HepG2 (cell line): ENCODE data around the gene ZDHHC14. TPM values are rescaled to one million over a fixed set of nuclear protein-coding genes. Genes with fewer than 3 reads are reported as not detected.

Source experiments
- ATAC-seq: fragments of 200-7000 bp; cut with Tn5 transposase; 3 replicates; pipeline ENCODE4 v1.9.1; 2020; ENCODE audit warnings: mild to moderate bottlenecking, moderate library complexity
- BruUV-seq: library from RNA; stranded (reverse); fragments of 400-500 nt; replicated peaks from 2 replicates; lab custom pipeline; 2021; lab: Mats Ljungman, UMichigan
- CTCF ChIA-PET: fragments of 300-600 bp; formaldehyde crosslinking; extraction: SDS; loops from one replicate; lab custom pipeline; 2021; ENCODE audit warnings: low total read pairs, inconsistent platforms, low intra/inter-chr PET ratio; lab: Yijun Ruan, JAX
- POLR2A ChIA-PET: fragments of 350-600 bp; sonication (Branson Sonifier 250); formaldehyde crosslinking; loops from one replicate; lab custom pipeline; 2020; ENCODE audit warnings: antibody characterized with exemption, inconsistent platforms; lab: Yijun Ruan, JAX
- DNase-seq: peaks from one replicate; pipeline ENCODE4 v3.0.0-alpha.2; 2015; ENCODE audit warnings: low spot score
- FAIRE-seq: peaks from 3 replicates; lab custom pipeline; 2011; peaks lifted over from hg19 to GRCh38; lab: Jason Lieb, UNC
- H2AFZ ChIP-seq: one replicate; pipeline ENCODE4 v1.6.1; 2011; ENCODE audit warnings: low read length, inconsistent platforms
- H3K27ac ChIP-seq: fragments of 300-600 bp; 3 replicates; pipeline ENCODE4 v1.8.0; 2011; ENCODE audit warnings: mixed run types, mild to moderate bottlenecking, mixed read lengths, low read length, inconsistent platforms; ENCODE audit not compliant: insufficient read depth; ENCODE audit errors: extremely low read length
- H3K27me3 ChIP-seq, 2 experiments: fragments of 200-600 bp in 1 of 2; 2 replicates in 1 of 2; 3 replicates in 1 of 2; pipeline versions ENCODE4 v1.6.0 to v1.8.0; 2011; ENCODE audit warnings: low read length in 2 of 2, mild to moderate bottlenecking in 2 of 2, moderate library complexity in 2 of 2, inconsistent platforms in 1 of 2; ENCODE audit not compliant: insufficient read depth in 2 of 2, control insufficient read depth in 1 of 2
- H3K36me3 ChIP-seq, 2 experiments: fragments of 200-600 bp in 1 of 2; replicated peaks in 1 of 2; 2 replicates in 1 of 2; 3 replicates in 1 of 2; pipeline versions ENCODE4 v1.5.1 to v1.8.0; 2011; ENCODE audit warnings: low read length in 2 of 2, inconsistent platforms in 1 of 2; ENCODE audit not compliant: insufficient read depth in 2 of 2, control insufficient read depth in 1 of 2
- H3K4me1 ChIP-seq: 2 replicates; pipeline ENCODE4 v1.5.1; 2012; ENCODE audit warnings: low read length, inconsistent platforms; ENCODE audit not compliant: insufficient read depth
- H3K4me2 ChIP-seq: 2 replicates; pipeline ENCODE4 v1.6.0; 2011; ENCODE audit warnings: low read depth, low read length, inconsistent platforms
- H3K4me3 ChIP-seq, 3 experiments: fragments of 200-600 bp in 1 of 3; sonication (generic), shearing (Covaris generic) in 1 of 3; replicated peaks in 1 of 3; 2 replicates each; pipeline ENCODE4 v1.5.1; 2011 to 2016; ENCODE audit warnings: low read length in 3 of 3, inconsistent platforms in 2 of 3, low read depth in 2 of 3, mild to moderate bottlenecking in 2 of 3, control low read depth in 1 of 3, mixed read lengths in 1 of 3; ENCODE audit not compliant: insufficient read depth in 1 of 3
- H3K79me2 ChIP-seq: one replicate; pipeline ENCODE4 v1.6.1; 2011; ENCODE audit warnings: low read length, inconsistent platforms; ENCODE audit not compliant: insufficient read depth
- H3K9ac ChIP-seq: 2 replicates; pipeline ENCODE4 v1.6.0; 2011; ENCODE audit warnings: mild to moderate bottlenecking, low read depth, low read length, inconsistent platforms; ENCODE audit not compliant: insufficient read depth
- H3K9me3 ChIP-seq: 2 replicates; pipeline ENCODE4 v1.5.1; 2012; ENCODE audit warnings: mild to moderate bottlenecking, low read length
- H4K20me1 ChIP-seq: 2 replicates; pipeline ENCODE4 v1.6.0; 2011; ENCODE audit warnings: inconsistent platforms, mild to moderate bottlenecking, low read length, moderate library complexity; ENCODE audit not compliant: insufficient read depth
- CENPBD1 ChIP-seq: sonication (generic); formaldehyde crosslinking; IDR thresholded peaks from 2 replicates; pipeline ENCODE4 v1.8.0; 2022; ENCODE audit warnings: missing genetic modification reagents, low read depth, mild to moderate bottlenecking, borderline replicate concordance
- HIC2 ChIP-seq: sonication (generic); formaldehyde crosslinking; IDR thresholded peaks from 2 replicates; pipeline ENCODE4 v1.9.0; 2022; ENCODE audit warnings: low read depth, missing genetic modification reagents
- RELA ChIP-seq: sonication (generic); formaldehyde crosslinking; IDR thresholded peaks from 2 replicates; pipeline ENCODE4 v1.4.0; 2020; ENCODE audit warnings: missing genetic modification reagents
- ZNF142 ChIP-seq: sonication (generic); formaldehyde crosslinking; IDR thresholded peaks from 2 replicates; pipeline ENCODE4 v1.4.0; 2020; ENCODE audit warnings: missing genetic modification reagents
- ZNF432 ChIP-seq: sonication (generic); formaldehyde crosslinking; IDR thresholded peaks from 2 replicates; pipeline ENCODE4 v1.5.0; 2020; ENCODE audit warnings: missing genetic modification reagents, mild to moderate bottlenecking, borderline replicate concordance
- ZNF510 ChIP-seq: sonication (generic); formaldehyde crosslinking; IDR thresholded peaks from 2 replicates; pipeline ENCODE4 v1.4.0; 2020; ENCODE audit warnings: low read depth, mild to moderate bottlenecking, missing genetic modification reagents
- WGBS: methylation state at CpG from one replicate; pipeline ENCODE4 v1.1.6; 2017; ENCODE audit warnings: low lambda C conversion rate; 5-methylcytosine and 5-hydroxymethylcytosine counted together
- in situ Hi-C: cut with HindIII; loops from 2 replicates; pipeline ENCODE4 v1.10.0; 2017; ENCODE audit warnings: low pct_unique_long_range_greater_than_20kb; ENCODE audit not compliant: extremely low pct_ligation_motif_present
- intact Hi-C: fragments of 100-400 bp; cut with micrococcal nuclease; formaldehyde crosslinking; loops from one replicate; pipeline ENCODE4 v1.10.0; 2022; ENCODE audit not compliant: unreplicated experiment
- polyA plus RNA-seq, 8 experiments: library from polyadenylated mRNA; depleted of rRNA in 3 of 8; stranded (reverse) in 7 of 8; unstranded in 1 of 8; fragments of >200 nt; fragmentation: Illumina TruSeq in 4 of 8; extraction: Trizol in 4 of 8; gene quantifications; 2 replicates each; pipeline versions ENCODE4 v1.2.1 to v1.2.3, GENCODE V29; 2011 to 2016; ENCODE audit warnings: low read depth in 4 of 8, missing spikeins in 1 of 8, mixed read lengths in 1 of 8; ENCODE audit not compliant: insufficient read depth in 1 of 8
- total RNA-seq, 5 experiments: library from RNA; depleted of rRNA; stranded (reverse); fragments of >200 nt; fragmentation: Illumina TruSeq; extraction: Trizol; gene quantifications; 2 replicates each; pipeline ENCODE4 v1.2.3, GENCODE V29; 2016; ENCODE audit warnings: low read depth in 1 of 5

The ZDHHC14 gene
- total and polyA plus RNA-seq, 2 of the 13 experiments (the other 11 are each of a cell fraction or from before 2014, with no cell fraction given), result 3.7 to 9.5 TPM

- no peaks in the 10 kb centered on the region for H4K20me1 ChIP-seq
- H3K4me1 ChIP-seq, result no peaks in the 10 kb centered on the region
- ATAC-seq (no peak), DNase-seq (no peak), FAIRE-seq (no peak)
- ChIA-PET CTCF (no interaction called here), POLR2A (no interaction called here)
- H3K36me3 ChIP-seq, result no peaks in the 10 kb centered on the region; a peak in 1 of 5 replicates
- in situ Hi-C loops (no loop called here), intact Hi-C loops (no loop called here)
- BruUV-seq, result no TSS peak
- TF ChIP-seq HIC2 (CRISPR knock-in tag) (no peak), ZNF142 (no peak), CENPBD1 (CRISPR knock-in tag) (no peak), ZNF510 (no peak), RELA (CRISPR knock-in tag) (no peak), ZNF432 (CRISPR knock-in tag) (no peak)
- 79% methylated on average over 8 of the region's 8 CpGs for WGBS
- H3K27me3 ChIP-seq, result no peaks in the 10 kb centered on the region
- no peaks in the 10 kb centered on the region for H3K79me2 ChIP-seq
- no peak overlapping the region for H3K27ac ChIP-seq
- no peak overlapping the region for H2AFZ ChIP-seq
- no peaks in the 10 kb centered on the region for H3K9me3 ChIP-seq
- no peak overlapping the region for H3K4me2 ChIP-seq
- H3K9ac ChIP-seq, result no peak overlapping the region
- H3K4me3 ChIP-seq, result no peak overlapping the region
These were observed 257.1 kb downstream of the ZDHHC14 start for GRCh38 chr6:157637941-157638662.
